ENCODE measurements around the gene HDLBP.

HDLBP gene

DNA sequence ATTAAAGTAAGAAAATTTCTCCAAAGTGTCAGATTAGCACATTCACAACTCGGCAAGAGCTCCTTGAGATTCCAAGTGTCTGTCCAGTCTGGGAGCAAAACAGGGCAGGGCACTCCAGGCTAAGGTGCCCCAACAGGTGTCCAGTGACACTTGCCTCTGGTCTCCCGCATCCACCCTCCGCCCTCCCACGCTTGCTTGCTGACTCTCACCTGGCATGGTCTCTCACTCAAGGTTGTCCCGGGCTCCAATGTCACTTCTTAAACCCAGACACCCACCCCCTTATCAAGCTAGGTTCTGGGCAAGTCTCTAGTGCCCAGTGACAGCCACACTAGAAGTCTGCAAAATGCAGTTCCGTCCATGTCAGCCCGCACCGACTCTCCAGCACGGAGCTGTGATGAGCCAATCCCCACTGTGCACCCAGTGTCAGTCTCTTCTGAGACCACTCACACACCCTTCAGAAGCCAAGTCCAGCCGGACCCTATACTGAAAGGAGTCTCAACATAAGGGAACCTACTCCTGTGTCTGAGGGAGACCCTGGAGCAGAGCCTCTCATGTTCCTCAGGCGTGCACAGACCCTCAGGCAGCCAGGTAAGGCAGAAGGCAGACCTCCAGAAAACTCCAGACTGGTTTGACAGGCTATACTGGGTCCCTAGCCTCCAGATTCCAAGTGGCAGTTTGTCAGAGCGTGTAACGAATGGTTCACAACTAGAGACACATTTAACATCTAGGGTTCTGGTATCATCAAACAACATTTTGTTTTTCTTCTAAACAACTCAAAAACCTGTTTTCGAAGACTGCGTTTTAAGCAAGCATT lies 45.6 kb downstream of the HDLBP start:
- Histone ChIP-seq H3K4me1 (ENCODE audit: low read length) (peaks cover 15% of the 10 kb centered on the region), H3K4me3 (ENCODE audit: low read length) (no peak overlapping the region), H3K9me3 (ENCODE audit: insufficient read depth, low read length) (no peaks in the 10 kb centered on the region), H3K9ac (ENCODE audit: low read length) (no peak overlapping the region), H4K20me1 (ENCODE audit: insufficient read depth, low read length) (peaks cover 45% of the 10 kb centered on the region), H3K27me3 (ENCODE audit: low read depth, low read length) (no peaks in the 10 kb centered on the region), H2AFZ (ENCODE audit: low read depth, low read length) (no peak overlapping the region), H3K4me2 (ENCODE audit: low read length) (no peak overlapping the region), H3K36me3 (replicated peaks; ENCODE audit: low read depth, low read length) (peaks cover 27% of the 10 kb centered on the region), H3K79me2 (ENCODE audit: low read length) (peaks cover 80% of the 10 kb centered on the region), H3K27ac (ENCODE audit: low read length) (no peak overlapping the region)
- no peak for TF ChIP-seq EZH2phosphoT487 (IDR thresholded peaks at IDR 0.05; ENCODE audit: low read depth)
- no peak for TF ChIP-seq CTCF (IDR thresholded peaks at IDR 0.05; ENCODE audit: low read depth, low read length)

- Histone ChIP-seq H3K36me3 (replicated peaks; ENCODE audit: low read depth, low read length) (peaks cover 24% of the 10 kb centered on the region), H4K20me1 (ENCODE audit: insufficient read depth, low read length) (peaks cover 45% of the 10 kb centered on the region), H3K79me2 (ENCODE audit: low read length) (peaks cover 70% of the 10 kb centered on the region), H3K4me3 (ENCODE audit: low read length) (no peak overlapping the region), H3K4me2 (ENCODE audit: low read length) (no peak overlapping the region), H2AFZ (ENCODE audit: low read depth, low read length) (no peak overlapping the region), H3K27ac (ENCODE audit: low read length) (no peak overlapping the region), H3K9me3 (ENCODE audit: insufficient read depth, low read length) (no peaks in the 10 kb centered on the region), H3K27me3 (ENCODE audit: low read depth, low read length) (no peaks in the 10 kb centered on the region), H3K4me1 (ENCODE audit: low read length) (peaks cover 15% of the 10 kb centered on the region), H3K9ac (ENCODE audit: low read length) (no peak overlapping the region)
- TF ChIP-seq EZH2phosphoT487 (IDR thresholded peaks at IDR 0.05; ENCODE audit: low read depth): no peak
- no peak for TF ChIP-seq CTCF (IDR thresholded peaks at IDR 0.05; ENCODE audit: low read depth, low read length)
These were observed 46.6 kb downstream of the HDLBP start for GRCh38 chr2:241268716-241269445.

- Histone ChIP-seq H3K27ac (ENCODE audit: low read length) (no peak overlapping the region), H3K36me3 (replicated peaks; ENCODE audit: low read depth, low read length) (peaks cover 28% of the 10 kb centered on the region), H4K20me1 (ENCODE audit: insufficient read depth, low read length) (peaks cover 45% of the 10 kb centered on the region), H3K9me3 (ENCODE audit: insufficient read depth, low read length) (no peaks in the 10 kb centered on the region), H3K27me3 (ENCODE audit: low read depth, low read length) (no peaks in the 10 kb centered on the region), H2AFZ (ENCODE audit: low read depth, low read length) (no peak overlapping the region), H3K4me1 (ENCODE audit: low read length) (peaks cover 14% of the 10 kb centered on the region), H3K79me2 (ENCODE audit: low read length) (peaks cover 66% of the 10 kb centered on the region), H3K4me3 (ENCODE audit: low read length) (no peak overlapping the region), H3K9ac (ENCODE audit: low read length) (no peak overlapping the region), H3K4me2 (ENCODE audit: low read length) (no peak overlapping the region)
- TF ChIP-seq EZH2phosphoT487 (IDR thresholded peaks at IDR 0.05; ENCODE audit: low read depth): no peak
These were observed 47.2 kb downstream of the HDLBP start for GRCh38 chr2:241268306-241268705.

DNA sequence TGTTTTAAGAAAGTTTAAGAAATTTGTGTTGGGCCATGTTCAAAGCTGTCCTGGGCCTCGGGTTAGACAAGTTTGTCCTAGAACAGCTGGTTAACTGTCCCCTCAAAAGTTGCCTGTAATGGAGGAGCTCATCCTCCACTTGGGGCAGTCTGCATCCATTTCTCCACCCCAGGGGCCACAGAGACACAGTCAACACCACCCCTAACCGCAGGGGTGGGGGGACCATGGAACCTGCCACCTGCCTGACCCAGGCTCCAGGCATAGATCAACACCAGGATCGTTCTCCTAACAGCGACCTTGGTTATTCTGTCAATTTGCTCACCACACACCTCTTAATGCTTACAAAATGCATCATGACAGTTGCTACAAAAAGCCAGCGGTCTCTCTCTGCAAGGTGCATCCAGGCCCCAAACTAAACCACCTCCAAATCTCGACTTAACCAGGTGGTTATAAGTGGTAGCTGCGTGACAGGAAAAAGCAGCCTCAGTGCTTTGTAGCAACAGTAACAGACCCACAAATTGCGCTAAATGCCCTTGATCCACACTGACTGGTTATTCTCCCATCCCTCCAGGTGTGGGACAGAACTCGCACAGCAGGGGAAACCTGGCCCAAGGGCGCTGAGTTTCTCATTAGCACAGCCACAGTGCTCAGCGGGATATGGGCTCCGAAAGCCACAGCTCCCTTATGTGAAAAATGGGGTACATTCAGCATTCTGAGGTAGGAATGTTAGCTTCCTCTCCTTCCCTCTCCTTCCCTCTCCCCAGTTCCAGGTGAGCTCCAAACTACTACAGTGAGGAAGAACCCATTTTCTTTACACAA lies 48.0 kb downstream of the HDLBP start:
- H3K79me2 ChIP-seq (ENCODE audit: low read length): peaks cover 59% of the 10 kb centered on the region
- H3K4me1 ChIP-seq (ENCODE audit: low read length): peaks cover 9% of the 10 kb centered on the region
- no peak overlapping the region for H3K27ac ChIP-seq (ENCODE audit: low read length)
- no peak overlapping the region for H3K9ac ChIP-seq (ENCODE audit: low read length)
- no peak for TF ChIP-seq EZH2phosphoT487 (IDR thresholded peaks at IDR 0.05; ENCODE audit: low read depth)
- H2AFZ ChIP-seq (ENCODE audit: low read depth, low read length): no peak overlapping the region
- no peak overlapping the region for H3K4me3 ChIP-seq (ENCODE audit: low read length)
- H3K27me3 ChIP-seq (ENCODE audit: low read depth, low read length): no peaks in the 10 kb centered on the region
- no peaks in the 10 kb centered on the region for H3K9me3 ChIP-seq (ENCODE audit: insufficient read depth, low read length)
- H3K36me3 ChIP-seq (replicated peaks; ENCODE audit: low read depth, low read length): peaks cover 36% of the 10 kb centered on the region
- H4K20me1 ChIP-seq (ENCODE audit: insufficient read depth, low read length): peaks cover 45% of the 10 kb centered on the region
- no peak overlapping the region for H3K4me2 ChIP-seq (ENCODE audit: low read length)

Data from OCI-LY3 (cell line).